HepG2 (cell line): Measurements from ENCODE around the gene DNAI2. TPM values are rescaled to one million over a fixed set of nuclear protein-coding genes. Genes with fewer than 3 reads are reported as not detected.

Experiments
- ATAC-seq: fragments of 200-7000 bp; cut with Tn5 transposase; 3 replicates; pipeline ENCODE4 v1.9.1; 2020; ENCODE audit warnings: mild to moderate bottlenecking, moderate library complexity
- BruUV-seq: library from RNA; stranded (reverse); fragments of 400-500 nt; replicated peaks from 2 replicates; lab custom pipeline; 2021; lab: Mats Ljungman, UMichigan
- CTCF ChIA-PET: fragments of 300-600 bp; formaldehyde crosslinking; extraction: SDS; loops from one replicate; lab custom pipeline; 2021; ENCODE audit warnings: low total read pairs, inconsistent platforms, low intra/inter-chr PET ratio; lab: Yijun Ruan, JAX
- POLR2A ChIA-PET: fragments of 350-600 bp; sonication (Branson Sonifier 250); formaldehyde crosslinking; loops from one replicate; lab custom pipeline; 2020; ENCODE audit warnings: antibody characterized with exemption, inconsistent platforms; lab: Yijun Ruan, JAX
- DNase-seq: peaks from one replicate; pipeline ENCODE4 v3.0.0-alpha.2; 2015; ENCODE audit warnings: low spot score
- FAIRE-seq: peaks from 3 replicates; lab custom pipeline; 2011; peaks lifted over from hg19 to GRCh38; lab: Jason Lieb, UNC
- H2AFZ ChIP-seq: one replicate; pipeline ENCODE4 v1.6.1; 2011; ENCODE audit warnings: low read length, inconsistent platforms
- H3K27ac ChIP-seq: fragments of 300-600 bp; 3 replicates; pipeline ENCODE4 v1.8.0; 2011; ENCODE audit warnings: mixed run types, mild to moderate bottlenecking, mixed read lengths, low read length, inconsistent platforms; ENCODE audit not compliant: insufficient read depth; ENCODE audit errors: extremely low read length
- H3K27me3 ChIP-seq, 2 experiments: fragments of 200-600 bp in 1 of 2; 2 replicates in 1 of 2; 3 replicates in 1 of 2; pipeline versions ENCODE4 v1.6.0 to v1.8.0; 2011; ENCODE audit warnings: low read length in 2 of 2, mild to moderate bottlenecking in 2 of 2, moderate library complexity in 2 of 2, inconsistent platforms in 1 of 2; ENCODE audit not compliant: insufficient read depth in 2 of 2, control insufficient read depth in 1 of 2
- H3K36me3 ChIP-seq, 2 experiments: fragments of 200-600 bp in 1 of 2; replicated peaks in 1 of 2; 2 replicates in 1 of 2; 3 replicates in 1 of 2; pipeline versions ENCODE4 v1.5.1 to v1.8.0; 2011; ENCODE audit warnings: low read length in 2 of 2, inconsistent platforms in 1 of 2; ENCODE audit not compliant: insufficient read depth in 2 of 2, control insufficient read depth in 1 of 2
- H3K4me1 ChIP-seq: 2 replicates; pipeline ENCODE4 v1.5.1; 2012; ENCODE audit warnings: low read length, inconsistent platforms; ENCODE audit not compliant: insufficient read depth
- H3K4me2 ChIP-seq: 2 replicates; pipeline ENCODE4 v1.6.0; 2011; ENCODE audit warnings: low read depth, low read length, inconsistent platforms
- H3K4me3 ChIP-seq, 3 experiments: fragments of 200-600 bp in 1 of 3; sonication (generic), shearing (Covaris generic) in 1 of 3; replicated peaks in 1 of 3; 2 replicates each; pipeline ENCODE4 v1.5.1; 2011 to 2016; ENCODE audit warnings: low read length in 3 of 3, inconsistent platforms in 2 of 3, low read depth in 2 of 3, mild to moderate bottlenecking in 2 of 3, control low read depth in 1 of 3, mixed read lengths in 1 of 3; ENCODE audit not compliant: insufficient read depth in 1 of 3
- H3K79me2 ChIP-seq: one replicate; pipeline ENCODE4 v1.6.1; 2011; ENCODE audit warnings: low read length, inconsistent platforms; ENCODE audit not compliant: insufficient read depth
- H3K9ac ChIP-seq: 2 replicates; pipeline ENCODE4 v1.6.0; 2011; ENCODE audit warnings: mild to moderate bottlenecking, low read depth, low read length, inconsistent platforms; ENCODE audit not compliant: insufficient read depth
- H3K9me3 ChIP-seq: 2 replicates; pipeline ENCODE4 v1.5.1; 2012; ENCODE audit warnings: mild to moderate bottlenecking, low read length
- H4K20me1 ChIP-seq: 2 replicates; pipeline ENCODE4 v1.6.0; 2011; ENCODE audit warnings: inconsistent platforms, mild to moderate bottlenecking, low read length, moderate library complexity; ENCODE audit not compliant: insufficient read depth
- EED ChIP-seq: sonication (generic); formaldehyde crosslinking; IDR thresholded peaks from 2 replicates; pipeline ENCODE4 v1.5.0; 2020; ENCODE audit warnings: mild to moderate bottlenecking, missing genetic modification reagents
- TBX2 ChIP-seq: sonication (generic); formaldehyde crosslinking; IDR thresholded peaks from 2 replicates; pipeline ENCODE4 v1.5.0; 2020; ENCODE audit warnings: missing genetic modification reagents, mild to moderate bottlenecking, borderline replicate concordance
- ZNF230 ChIP-seq: sonication (generic); formaldehyde crosslinking; IDR thresholded peaks from 2 replicates; pipeline ENCODE4 v1.4.0; 2020; ENCODE audit warnings: mild to moderate bottlenecking, missing genetic modification reagents
- ZNF543 ChIP-seq: sonication (generic); formaldehyde crosslinking; IDR thresholded peaks from 2 replicates; pipeline ENCODE4 v1.4.0; 2020; ENCODE audit warnings: mild to moderate bottlenecking, missing genetic modification reagents
- WGBS: methylation state at CpG from one replicate; pipeline ENCODE4 v1.1.6; 2017; ENCODE audit warnings: low lambda C conversion rate; 5-methylcytosine and 5-hydroxymethylcytosine counted together
- in situ Hi-C: cut with HindIII; loops from 2 replicates; pipeline ENCODE4 v1.10.0; 2017; ENCODE audit warnings: low pct_unique_long_range_greater_than_20kb; ENCODE audit not compliant: extremely low pct_ligation_motif_present
- intact Hi-C: fragments of 100-400 bp; cut with micrococcal nuclease; formaldehyde crosslinking; loops from one replicate; pipeline ENCODE4 v1.10.0; 2022; ENCODE audit not compliant: unreplicated experiment
- polyA plus RNA-seq, 8 experiments: library from polyadenylated mRNA; depleted of rRNA in 3 of 8; stranded (reverse) in 7 of 8; unstranded in 1 of 8; fragments of >200 nt; fragmentation: Illumina TruSeq in 4 of 8; extraction: Trizol in 4 of 8; gene quantifications; 2 replicates each; pipeline versions ENCODE4 v1.2.1 to v1.2.3, GENCODE V29; 2011 to 2016; ENCODE audit warnings: low read depth in 4 of 8, missing spikeins in 1 of 8, mixed read lengths in 1 of 8; ENCODE audit not compliant: insufficient read depth in 1 of 8
- total RNA-seq, 5 experiments: library from RNA; depleted of rRNA; stranded (reverse); fragments of >200 nt; fragmentation: Illumina TruSeq; extraction: Trizol; gene quantifications; 2 replicates each; pipeline ENCODE4 v1.2.3, GENCODE V29; 2016; ENCODE audit warnings: low read depth in 1 of 5
- TF ChIP-seq, protein P1 (sequence below): sonication (generic); formaldehyde crosslinking; IDR thresholded peaks from 2 replicates; pipeline ENCODE4 v1.5.1; 2020; ENCODE audit warnings: mild to moderate bottlenecking, missing genetic modification reagents, moderate library complexity

The DNAI2 gene
- total and polyA plus RNA-seq, 2 of the 13 experiments (the other 11 are each of a cell fraction or from before 2014, with no cell fraction given): not detected

DNA sequence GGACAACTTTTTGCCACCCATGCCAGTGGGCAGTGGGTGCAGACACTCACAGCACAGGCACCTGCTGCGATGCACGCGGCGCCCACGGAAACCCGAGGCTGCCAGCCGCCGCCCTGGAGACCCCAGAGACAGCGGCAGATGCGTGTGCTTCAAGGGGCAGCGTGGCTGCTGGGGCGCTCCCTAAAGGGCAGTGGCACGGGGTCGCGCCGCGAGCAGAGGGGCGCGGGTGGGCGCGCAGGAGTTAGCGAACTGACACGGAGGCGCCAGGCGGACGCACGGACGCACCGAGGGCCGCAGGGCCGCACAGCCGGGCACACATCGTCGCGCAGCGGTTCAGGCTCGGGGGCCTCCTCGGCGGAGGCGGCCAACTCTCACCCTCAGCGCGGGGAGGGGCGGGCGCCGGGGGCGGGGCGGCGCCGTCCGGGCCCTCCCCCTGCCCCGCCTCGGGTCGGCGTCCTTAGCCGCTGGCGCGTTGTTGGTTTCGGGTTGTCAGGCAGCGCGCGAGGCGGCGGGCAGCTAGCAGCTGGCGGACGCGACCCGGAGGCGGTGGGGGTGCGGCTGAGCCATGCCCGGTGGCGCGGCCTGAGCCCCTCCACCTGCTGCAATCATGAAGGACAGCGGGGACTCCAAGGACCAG lies 51.8 kb downstream of the DNAI2 start, which contains the start of gene KIF19:
KIF19 (plus strand) TSS at position 484 of the 637 bp plus-strand sequence; CDS start at position 608, 124 bp downstream.
- in situ Hi-C loops (no loop called here), intact Hi-C loops (no loop called here)
- H4K20me1 ChIP-seq: no peaks in the 10 kb centered on the region
- ChIA-PET POLR2A (no interaction called here), CTCF (no interaction called here)
- H3K79me2 ChIP-seq: no peaks in the 10 kb centered on the region
- H3K4me3 ChIP-seq: peak within 1 kb of the TSS in 1 of 3 experiments; percentile 26; a peak in 1 of 6 replicates
- DNase-seq: no peak
- WGBS: 26% methylated on average over 23 of the region's 73 CpGs
- H3K36me3 ChIP-seq: no peaks in the 10 kb centered on the region
- H3K4me2 ChIP-seq: peak within 1 kb of the TSS; percentile 38
- no peaks in the 10 kb centered on the region for H3K4me1 ChIP-seq
- H3K9me3 ChIP-seq: no peaks in the 10 kb centered on the region
- H3K27me3 ChIP-seq: peaks cover 11 to 79% of the 10 kb centered on the region in 2 experiments
- TF ChIP-seq ZNF543 (no peak), ZNF230 (CRISPR knock-in tag) (no peak), TBX2 (CRISPR knock-in tag) (0 out of 2 replicates have a peak, but pooled peaks have one; percentile 20), EED (CRISPR knock-in tag) (0 out of 2 replicates have a peak, but pooled peaks have one; percentile 43)
- TF ChIP-seq, protein P1, sequence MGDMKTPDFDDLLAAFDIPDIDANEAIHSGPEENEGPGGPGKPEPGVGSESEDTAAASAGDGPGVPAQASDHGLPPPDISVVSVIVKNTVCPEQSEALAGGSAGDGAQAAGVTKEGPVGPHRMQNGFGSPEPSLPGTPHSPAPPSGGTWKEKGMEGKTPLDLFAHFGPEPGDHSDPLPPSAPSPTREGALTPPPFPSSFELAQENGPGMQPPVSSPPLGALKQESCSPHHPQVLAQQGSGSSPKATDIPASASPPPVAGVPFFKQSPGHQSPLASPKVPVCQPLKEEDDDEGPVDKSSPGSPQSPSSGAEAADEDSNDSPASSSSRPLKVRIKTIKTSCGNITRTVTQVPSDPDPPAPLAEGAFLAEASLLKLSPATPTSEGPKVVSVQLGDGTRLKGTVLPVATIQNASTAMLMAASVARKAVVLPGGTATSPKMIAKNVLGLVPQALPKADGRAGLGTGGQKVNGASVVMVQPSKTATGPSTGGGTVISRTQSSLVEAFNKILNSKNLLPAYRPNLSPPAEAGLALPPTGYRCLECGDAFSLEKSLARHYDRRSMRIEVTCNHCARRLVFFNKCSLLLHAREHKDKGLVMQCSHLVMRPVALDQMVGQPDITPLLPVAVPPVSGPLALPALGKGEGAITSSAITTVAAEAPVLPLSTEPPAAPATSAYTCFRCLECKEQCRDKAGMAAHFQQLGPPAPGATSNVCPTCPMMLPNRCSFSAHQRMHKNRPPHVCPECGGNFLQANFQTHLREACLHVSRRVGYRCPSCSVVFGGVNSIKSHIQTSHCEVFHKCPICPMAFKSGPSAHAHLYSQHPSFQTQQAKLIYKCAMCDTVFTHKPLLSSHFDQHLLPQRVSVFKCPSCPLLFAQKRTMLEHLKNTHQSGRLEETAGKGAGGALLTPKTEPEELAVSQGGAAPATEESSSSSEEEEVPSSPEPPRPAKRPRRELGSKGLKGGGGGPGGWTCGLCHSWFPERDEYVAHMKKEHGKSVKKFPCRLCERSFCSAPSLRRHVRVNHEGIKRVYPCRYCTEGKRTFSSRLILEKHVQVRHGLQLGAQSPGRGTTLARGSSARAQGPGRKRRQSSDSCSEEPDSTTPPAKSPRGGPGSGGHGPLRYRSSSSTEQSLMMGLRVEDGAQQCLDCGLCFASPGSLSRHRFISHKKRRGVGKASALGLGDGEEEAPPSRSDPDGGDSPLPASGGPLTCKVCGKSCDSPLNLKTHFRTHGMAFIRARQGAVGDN: 0 out of 2 replicates have a peak, but pooled peaks have one; percentile 8
- BruUV-seq: no TSS peak
- H3K9ac ChIP-seq: no peak within 1 kb of the TSS
- peak; percentile 51 for ATAC-seq
- H2AFZ ChIP-seq: no peak within 1 kb of the TSS
- no peak for FAIRE-seq
- H3K27ac ChIP-seq: no peak within 1 kb of the TSS
